AG10803 (cell line): ENCODE results near the gene CHIC2.

Experiments used
- DNase-seq: peaks from one replicate; pipeline ENCODE4 v3.0.0; 2010; ENCODE audit warnings: low read depth
- H3K4me3 ChIP-seq: 2 replicates; pipeline ENCODE4 v1.5.1; 2011; ENCODE audit warnings: mild to moderate bottlenecking, low read length, control low read depth
- CTCF ChIP-seq: conservative IDR thresholded peaks from 2 replicates; pipeline ENCODE4 v1.5.1; 2011; ENCODE audit warnings: mild to moderate bottlenecking, low read length, control low read depth, inconsistent platforms

Gene CHIC2

GRCh38 chr4:53987761-53988171, 76.6 kb downstream of the CHIC2 start:
- no peak for TF ChIP-seq CTCF
- peak; percentile 48 for DNase-seq
- no peak overlapping the region for H3K4me3 ChIP-seq

- no peak overlapping the region for H3K4me3 ChIP-seq
- DNase-seq, result no peak
- no peak for TF ChIP-seq CTCF
These were observed 78.3 kb downstream of the CHIC2 start for GRCh38 chr4:53986062-53986461.

- peak; percentile 64 for DNase-seq
- no peak for TF ChIP-seq CTCF
- H3K4me3 ChIP-seq, result no peak overlapping the region
These were observed 82.8 kb downstream of the CHIC2 start for GRCh38 chr4:53981567-53981966.

GRCh38 chr4:53981066-53981465, 83.3 kb downstream of the CHIC2 start:
- TF ChIP-seq CTCF, result no peak

GRCh38 chr4:53974561-53974960, 89.8 kb downstream of the CHIC2 start:
- H3K4me3 ChIP-seq, result no peak overlapping the region
- peak; percentile 19 for DNase-seq

More at GRCh38 chr4:53981066-53981465, 83.3 kb downstream of the CHIC2 start:
- H3K4me3 ChIP-seq, result no peak overlapping the region
- no peak for DNase-seq

GRCh38 chr4:53967986-53968385, 96.4 kb downstream of the CHIC2 start:
- no peak overlapping the region for H3K4me3 ChIP-seq
- no peak for TF ChIP-seq CTCF
- peak; percentile 30 for DNase-seq

More at GRCh38 chr4:53974561-53974960, 89.8 kb downstream of the CHIC2 start:
- no peak for TF ChIP-seq CTCF

- TF ChIP-seq CTCF, result no peak
- H3K4me3 ChIP-seq, result no peak overlapping the region
- DNase-seq, result no peak
These were observed 100.6 kb downstream of the CHIC2 start for GRCh38 chr4:53963781-53964180.
